ENCODE results near the gene EIF4E. TPM values are rescaled to one million over a fixed set of nuclear protein-coding genes. Genes with fewer than 3 reads are reported as not detected.

The EIF4E gene
- polyA plus RNA-seq, 1 donor from 2014 or later = 189 TPM

DNA sequence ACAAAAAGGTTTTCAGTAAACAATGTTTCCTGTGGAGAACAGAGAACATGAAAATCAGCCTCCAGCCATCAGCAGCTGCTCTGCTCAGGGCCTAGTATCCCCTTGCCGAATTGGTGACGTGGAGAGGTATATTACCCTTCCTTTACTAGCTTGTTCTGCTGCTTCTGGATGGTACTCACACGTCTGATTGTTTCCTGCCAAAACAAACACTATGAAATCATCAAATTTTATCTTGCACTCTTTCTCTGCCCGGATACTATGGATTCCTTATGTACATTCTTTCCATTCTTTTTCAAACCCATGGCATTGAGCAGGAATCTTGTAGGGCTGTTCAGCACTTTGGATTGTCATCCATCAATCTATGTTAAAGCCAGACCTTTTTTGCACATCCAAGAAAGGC lies 47.8 kb upstream of the EIF4E start:
- no peaks in the 10 kb centered on the region for H3K9me3 ChIP-seq (ENCODE audit: low read length)
- no peak overlapping the region for H3K4me2 ChIP-seq (ENCODE audit: low read length)
- H3K4me3 ChIP-seq (ENCODE audit: low read length) = no peak overlapping the region
- no peaks in the 10 kb centered on the region for H4K20me1 ChIP-seq (ENCODE audit: insufficient read depth)
- H3K27me3 ChIP-seq (ENCODE audit: insufficient read depth, low read depth, low read length) = no peaks in the 10 kb centered on the region
- no peak overlapping the region for H2AFZ ChIP-seq (ENCODE audit: low read depth, low read length)
- H3K9ac ChIP-seq (ENCODE audit: low read length) = no peak overlapping the region
- no peaks in the 10 kb centered on the region for H3K36me3 ChIP-seq (ENCODE audit: insufficient read depth, low read length)
- H3K27ac ChIP-seq (ENCODE audit: low read length) = no peak overlapping the region
- TF ChIP-seq CTCF (IDR thresholded peaks at IDR 0.05; ENCODE audit: poor library complexity, severe bottlenecking) (no peak), MXI1 (conservative IDR thresholded peaks at IDR 0.05; ENCODE audit: poor library complexity, severe bottlenecking) (no peak), EP300 (conservative IDR thresholded peaks at IDR 0.05; ENCODE audit: poor library complexity, severe bottlenecking) (no peak), SMC3 (conservative IDR thresholded peaks at IDR 0.05; ENCODE audit: poor library complexity) (no peak), RAD21 (conservative IDR thresholded peaks at IDR 0.05) (no peak), POLR2AphosphoS5 (IDR thresholded peaks at IDR 0.05) (no peak), EZH2 (IDR thresholded peaks at IDR 0.05; ENCODE audit: borderline replicate concordance, insufficient read depth, low read length, poor library complexity, severe bottlenecking) (no peak), TAF1 (IDR thresholded peaks at IDR 0.05; ENCODE audit: low read depth) (no peak), REST (IDR thresholded peaks at IDR 0.05; ENCODE audit: borderline replicate concordance) (no peak)
- H3K9me2 ChIP-seq (ENCODE audit: insufficient read depth, low read length) = no peaks in the 10 kb centered on the region
- no peaks in the 10 kb centered on the region for H3K79me2 ChIP-seq (replicated peaks; ENCODE audit: insufficient read depth, low read length)
- H3F3A ChIP-seq (ENCODE audit: insufficient read depth, low read length, poor library complexity, severe bottlenecking) = no peaks in the 10 kb centered on the region

DNA sequence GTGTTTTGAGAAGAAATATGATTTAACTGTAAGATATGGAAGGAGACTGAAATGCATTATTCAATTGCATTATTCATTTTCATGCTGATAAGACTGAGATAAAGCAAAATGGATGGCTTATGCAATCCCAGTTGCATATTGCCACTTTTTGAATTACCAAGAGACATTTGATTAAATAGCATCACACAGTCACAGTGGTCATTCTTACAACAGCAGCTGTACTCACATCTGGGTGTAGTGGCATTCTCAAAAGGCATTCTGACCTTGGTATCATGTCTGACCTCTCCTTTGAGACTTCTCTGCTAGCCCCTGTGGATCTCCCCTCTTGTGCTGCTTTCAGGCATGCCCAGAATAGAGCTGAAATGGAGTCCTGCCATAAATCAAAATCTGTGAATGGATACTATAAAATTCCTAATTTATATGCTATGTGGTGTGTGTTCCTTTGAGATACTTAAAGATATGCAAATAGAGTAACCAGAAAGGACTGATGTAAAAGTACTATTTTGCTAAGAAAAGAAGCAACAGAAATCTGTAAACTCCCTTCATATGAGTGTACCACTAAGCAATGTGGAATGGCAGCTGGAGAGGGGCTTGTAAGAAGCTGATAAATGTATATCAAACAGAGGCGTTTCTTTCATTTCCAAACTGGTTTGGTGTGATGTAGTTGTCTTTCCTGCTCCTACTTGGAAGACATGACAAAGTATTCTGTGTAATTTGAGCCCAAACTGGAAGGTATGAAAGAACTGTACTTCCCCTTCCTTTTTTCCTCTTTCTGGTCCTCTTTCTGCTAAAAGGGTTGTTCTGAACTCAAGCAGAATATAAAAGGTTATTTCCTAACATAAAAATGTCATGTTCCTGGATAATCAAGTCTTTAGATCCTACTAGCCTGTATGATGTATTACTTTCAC lies 41.2 kb upstream of the EIF4E start:
- H2AFZ ChIP-seq (ENCODE audit: low read depth, low read length) = no peak overlapping the region

More for the DNA sequence above, 41.2 kb upstream of the EIF4E start:
- Histone ChIP-seq H3K9me3 (ENCODE audit: low read length) (no peaks in the 10 kb centered on the region), H3K27me3 (ENCODE audit: insufficient read depth, low read depth, low read length) (no peaks in the 10 kb centered on the region), H3K9ac (ENCODE audit: low read length) (no peak overlapping the region), H3K4me2 (ENCODE audit: low read length) (no peak overlapping the region), H3F3A (ENCODE audit: insufficient read depth, low read length, poor library complexity, severe bottlenecking) (no peaks in the 10 kb centered on the region), H3K9me2 (ENCODE audit: insufficient read depth, low read length) (no peaks in the 10 kb centered on the region), H3K4me3 (ENCODE audit: low read length) (no peak overlapping the region), H4K20me1 (ENCODE audit: insufficient read depth) (no peaks in the 10 kb centered on the region), H3K36me3 (ENCODE audit: insufficient read depth, low read length) (no peaks in the 10 kb centered on the region), H3K27ac (ENCODE audit: low read length) (no peak overlapping the region), H3K79me2 (replicated peaks; ENCODE audit: insufficient read depth, low read length) (no peaks in the 10 kb centered on the region)
- TF ChIP-seq SMC3 (conservative IDR thresholded peaks at IDR 0.05; ENCODE audit: poor library complexity) = no peak
- no peak for TF ChIP-seq POLR2AphosphoS5 (IDR thresholded peaks at IDR 0.05)
- TF ChIP-seq EP300 (conservative IDR thresholded peaks at IDR 0.05; ENCODE audit: poor library complexity, severe bottlenecking) = no peak
- TF ChIP-seq EZH2 (IDR thresholded peaks at IDR 0.05; ENCODE audit: borderline replicate concordance, insufficient read depth, low read length, poor library complexity, severe bottlenecking) = no peak
- no peak for TF ChIP-seq REST (IDR thresholded peaks at IDR 0.05; ENCODE audit: borderline replicate concordance)
- no peak for TF ChIP-seq MXI1 (conservative IDR thresholded peaks at IDR 0.05; ENCODE audit: poor library complexity, severe bottlenecking)
- TF ChIP-seq RAD21 (conservative IDR thresholded peaks at IDR 0.05) = no peak
- no peak for TF ChIP-seq TAF1 (IDR thresholded peaks at IDR 0.05; ENCODE audit: low read depth)
- TF ChIP-seq CTCF (IDR thresholded peaks at IDR 0.05; ENCODE audit: poor library complexity, severe bottlenecking) = no peak
